HEK293 (cell line): ENCODE data around the gene SDF2.

Experiments
- CTCF ChIA-PET: fragments of 350-600 bp; formaldehyde crosslinking; extraction: SDS; loops from one replicate; lab custom pipeline; 2021; ENCODE audit warnings: antibody characterized with exemption; lab: Yijun Ruan, JAX
- POLR2A ChIA-PET: fragments of 300-600 bp; formaldehyde crosslinking; extraction: SDS; loops from one replicate; lab custom pipeline; 2020; ENCODE audit warnings: antibody characterized with exemption, inconsistent platforms; lab: Yijun Ruan, JAX
- H3K27ac ChIP-seq: fragments of 200-500 bp; sonication (Bioruptor generic); 2 replicates; pipeline ENCODE4 v1.5.1; 2014; ENCODE audit warnings: low read depth, low read length, control low read depth, inconsistent platforms; ENCODE audit errors: extremely low read depth
- H3K36me3 ChIP-seq, 2 experiments: fragments of 200-500 bp in 1 of 2; sonication (Bioruptor generic) in 1 of 2; 1 replicate in 1 of 2; 2 replicates in 1 of 2; pipeline ENCODE4 v1.5.1; 2014 to 2017; ENCODE audit warnings: inconsistent platforms in 2 of 2, low read length in 2 of 2; ENCODE audit not compliant: control insufficient read depth in 2 of 2, insufficient read depth in 1 of 2
- H3K4me1 ChIP-seq: fragments of 200-500 bp; sonication (Bioruptor generic); 2 replicates; pipeline ENCODE4 v1.5.1; 2014; ENCODE audit warnings: mild to moderate bottlenecking, low read length, inconsistent platforms; ENCODE audit not compliant: control insufficient read depth, insufficient read depth
- H3K4me3 ChIP-seq: 2 replicates; pipeline ENCODE4 v1.5.1; 2011; ENCODE audit warnings: low read depth, mild to moderate bottlenecking, control low read depth, low read length, moderate library complexity
- H3K9me3 ChIP-seq: fragments of 200-500 bp; sonication (Bioruptor generic); 2 replicates; pipeline ENCODE4 v1.5.1; 2014; ENCODE audit warnings: low read depth, low read length, inconsistent platforms; ENCODE audit not compliant: control insufficient read depth, insufficient read depth
- FEZF1 ChIP-seq: fragments of 450-650 bp; formaldehyde crosslinking; IDR thresholded peaks from 2 replicates; pipeline ENCODE4 v1.5.1; 2016; ENCODE audit warnings: missing biosample characterization, missing genetic modification characterization
- OSR2 ChIP-seq: fragments of 450-650 bp; formaldehyde crosslinking; IDR thresholded peaks from 2 replicates; pipeline ENCODE4 v1.5.1; 2016; ENCODE audit warnings: missing biosample characterization, missing genetic modification characterization
- REST ChIP-seq: fragments of 450-650 bp; formaldehyde crosslinking; IDR thresholded peaks from 2 replicates; pipeline ENCODE4 v1.5.1; 2016; ENCODE audit warnings: missing biosample characterization, missing genetic modification characterization
- ZFP69B ChIP-seq: fragments of 450-650 bp; formaldehyde crosslinking; IDR thresholded peaks from 2 replicates; pipeline ENCODE4 v1.5.1; 2016; ENCODE audit warnings: missing biosample characterization, missing genetic modification characterization
- ZNF140 ChIP-seq: fragments of 450-650 bp; formaldehyde crosslinking; IDR thresholded peaks from 2 replicates; pipeline ENCODE4 v1.5.1; 2016; ENCODE audit warnings: missing biosample characterization, missing genetic modification characterization
- ZNF366 ChIP-seq: fragments of 450-650 bp; formaldehyde crosslinking; conservative IDR thresholded peaks from 2 replicates; pipeline ENCODE4 v1.5.1; 2016; ENCODE audit warnings: missing biosample characterization, missing genetic modification characterization
- ZNF48 ChIP-seq: fragments of 450-650 bp; formaldehyde crosslinking; IDR thresholded peaks from 2 replicates; pipeline ENCODE4 v1.5.1; 2016; ENCODE audit warnings: missing biosample characterization, missing genetic modification characterization
- ZNF513 ChIP-seq: fragments of 450-650 bp; IDR thresholded peaks from 2 replicates; pipeline ENCODE4 v1.5.1; 2018; ENCODE audit warnings: missing biosample characterization, missing genetic modification characterization
- ZNF600 ChIP-seq: fragments of 450-650 bp; formaldehyde crosslinking; IDR thresholded peaks from 2 replicates; pipeline ENCODE4 v1.5.1; 2016; ENCODE audit warnings: missing biosample characterization, missing genetic modification characterization
- ZNF692 ChIP-seq: fragments of 450-650 bp; formaldehyde crosslinking; IDR thresholded peaks from 2 replicates; pipeline ENCODE4 v1.5.1; 2016; ENCODE audit warnings: missing biosample characterization, missing genetic modification characterization
- ZNF777 ChIP-seq: fragments of 450-650 bp; formaldehyde crosslinking; IDR thresholded peaks from 2 replicates; pipeline ENCODE4 v1.5.1; 2017; ENCODE audit warnings: missing biosample characterization, missing genetic modification characterization, borderline replicate concordance
- TF ChIP-seq, protein P1 (sequence below): fragments of 450-650 bp; formaldehyde crosslinking; IDR thresholded peaks from 2 replicates; pipeline ENCODE4 v1.5.1; 2016; ENCODE audit warnings: missing biosample characterization, missing genetic modification characterization

Gene SDF2

DNA sequence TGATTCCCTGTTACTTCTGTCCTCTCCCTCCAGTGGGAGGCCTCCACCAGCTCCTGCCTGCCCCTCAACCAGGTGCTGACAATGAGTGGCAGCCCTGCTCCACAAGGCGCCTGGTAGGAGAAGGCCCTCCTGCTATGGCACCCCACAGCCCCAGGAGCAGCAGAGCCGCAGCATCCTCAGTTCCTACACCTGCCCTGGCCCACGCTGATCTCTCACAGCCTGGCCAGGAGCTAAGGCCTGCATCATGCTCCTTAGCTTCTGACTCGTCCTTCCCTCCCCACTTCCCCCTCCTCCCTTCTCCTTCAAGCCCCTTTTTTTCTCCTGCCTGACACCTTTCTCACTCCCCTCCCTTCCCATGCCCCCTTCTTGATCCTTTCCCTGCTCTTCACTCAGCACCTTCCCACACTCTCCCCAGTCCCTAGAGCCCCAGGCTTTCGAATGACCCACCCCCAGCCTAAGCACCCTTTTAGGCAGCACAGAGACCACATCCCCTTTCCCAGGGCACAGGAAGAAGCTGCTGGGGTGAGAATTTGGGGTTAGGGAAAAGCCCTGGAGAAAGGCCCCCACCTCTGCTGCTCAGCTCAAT lies 43.5 kb upstream of the SDF2 start (continued):
- TF ChIP-seq, protein P1, sequence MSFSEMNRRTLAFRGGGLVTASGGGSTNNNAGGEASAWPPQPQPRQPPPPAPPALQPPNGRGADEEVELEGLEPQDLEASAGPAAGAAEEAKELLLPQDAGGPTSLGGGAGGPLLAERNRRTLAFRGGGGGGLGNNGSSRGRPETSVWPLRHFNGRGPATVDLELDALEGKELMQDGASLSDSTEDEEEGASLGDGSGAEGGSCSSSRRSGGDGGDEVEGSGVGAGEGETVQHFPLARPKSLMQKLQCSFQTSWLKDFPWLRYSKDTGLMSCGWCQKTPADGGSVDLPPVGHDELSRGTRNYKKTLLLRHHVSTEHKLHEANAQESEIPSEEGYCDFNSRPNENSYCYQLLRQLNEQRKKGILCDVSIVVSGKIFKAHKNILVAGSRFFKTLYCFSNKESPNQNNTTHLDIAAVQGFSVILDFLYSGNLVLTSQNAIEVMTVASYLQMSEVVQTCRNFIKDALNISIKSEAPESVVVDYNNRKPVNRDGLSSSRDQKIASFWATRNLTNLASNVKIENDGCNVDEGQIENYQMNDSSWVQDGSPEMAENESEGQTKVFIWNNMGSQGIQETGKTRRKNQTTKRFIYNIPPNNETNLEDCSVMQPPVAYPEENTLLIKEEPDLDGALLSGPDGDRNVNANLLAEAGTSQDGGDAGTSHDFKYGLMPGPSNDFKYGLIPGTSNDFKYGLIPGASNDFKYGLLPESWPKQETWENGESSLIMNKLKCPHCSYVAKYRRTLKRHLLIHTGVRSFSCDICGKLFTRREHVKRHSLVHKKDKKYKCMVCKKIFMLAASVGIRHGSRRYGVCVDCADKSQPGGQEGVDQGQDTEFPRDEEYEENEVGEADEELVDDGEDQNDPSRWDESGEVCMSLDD: no peak
- peak; percentile 94 for TF ChIP-seq ZNF600 (tag by site-specific recombination)

DNA sequence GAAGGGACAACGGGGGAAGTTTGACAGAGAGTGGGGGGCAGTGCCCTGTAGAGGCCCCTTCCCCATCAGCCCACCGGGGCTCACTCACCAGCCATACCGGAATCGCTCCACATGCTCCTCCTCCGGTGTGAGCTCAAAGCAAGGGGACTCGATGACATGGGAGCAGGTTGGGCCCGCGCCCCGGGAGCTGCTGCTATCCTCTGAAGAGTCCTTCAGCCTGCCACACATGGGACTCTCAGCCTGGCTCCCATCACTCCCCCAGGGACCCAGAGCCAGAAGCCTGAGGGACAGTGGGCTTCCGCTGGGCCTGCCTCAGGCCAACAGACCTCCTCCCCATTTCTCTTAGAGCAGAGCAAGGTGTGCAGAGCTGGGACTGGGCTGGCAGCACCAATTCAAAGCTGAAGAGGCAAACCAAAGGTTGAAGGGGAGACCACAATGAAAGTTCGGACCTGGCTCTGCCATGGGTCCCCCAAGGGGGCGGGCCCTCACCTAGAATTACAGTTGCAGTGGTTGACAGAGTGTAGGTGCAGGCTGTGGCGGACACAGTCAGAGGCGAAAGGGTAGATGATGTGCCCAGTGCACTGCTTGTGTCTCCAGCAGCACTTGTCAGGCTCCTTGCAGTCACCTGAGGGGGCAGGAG lies 42.6 kb upstream of the SDF2 start:
- ChIA-PET POLR2A (interaction anchor here (1.1 to 10.5 kb wide), 5 partner anchors 12 to 43 kb away, joined by 3 to 190 read pairs (median 5); partner anchors contain the start of genes RPL23A and SDF2), CTCF (interaction anchor here (0.6 kb wide), 1 partner anchor 411 kb away, joined by 3 read pairs; no protein-coding TSS in a partner anchor)
- Histone ChIP-seq H3K4me3 (no peak overlapping the region), H3K9me3 (no peaks in the 10 kb centered on the region), H3K27ac (no peak overlapping the region), H3K36me3 (peaks cover 8 to 69% of the 10 kb centered on the region in 2 experiments), H3K4me1 (no peaks in the 10 kb centered on the region)
- TF ChIP-seq FEZF1 (tag by site-specific recombination) (no peak), ZNF777 (tag by site-specific recombination) (no peak)

GRCh38 chr17:28703552-28704218 lies 42.0 kb upstream of the SDF2 start:
- CTCF ChIA-PET: interaction anchor here (2.0 kb wide), 1 partner anchor 8 kb away, joined by 6 read pairs; the partner anchor contains the start of gene PROCA1
- H3K9me3 ChIP-seq: no peaks in the 10 kb centered on the region
- TF ChIP-seq ZNF692 (tag by site-specific recombination): peak; percentile 78
- TF ChIP-seq ZNF513 (tag by site-specific recombination): 0 out of 2 replicates have a peak, but pooled peaks have one; percentile 14
- peak; percentile 66 for TF ChIP-seq REST (tag by site-specific recombination)
- TF ChIP-seq ZNF48: no peak
- no peak for TF ChIP-seq ZNF140 (tag by site-specific recombination)
- TF ChIP-seq ZNF366 (tag by site-specific recombination): 0 out of 2 replicates have a peak, but pooled peaks have one; percentile 24
- TF ChIP-seq ZFP69B (tag by site-specific recombination): peak; percentile 61; the same call in 1 of the 2 replicates
- TF ChIP-seq OSR2 (tag by site-specific recombination): no peak
- POLR2A ChIA-PET: interaction anchor here (1.1 to 10.5 kb wide), 5 partner anchors 13 to 48 kb away, joined by 3 to 190 read pairs (median 4); partner anchors contain the start of genes RPL23A and SDF2
- H3K4me3 ChIP-seq: no peak overlapping the region
- H3K36me3 ChIP-seq: peaks cover 8 to 75% of the 10 kb centered on the region in 2 experiments
- H3K4me1 ChIP-seq: no peaks in the 10 kb centered on the region
- 0 out of 2 replicates have a peak overlapping the region, but pooled peaks have one; percentile 3 for H3K27ac ChIP-seq
